NCI-H1417 treated with DMSO at 0.1 percent for 48 hours (cell line): Measurements from ENCODE around the gene PIK3R4.

Source experiments
- DNase-seq: peaks from one replicate; lab custom pipeline; 2025; lab: John Stamatoyannopoulos, UW

Gene PIK3R4

DNA sequence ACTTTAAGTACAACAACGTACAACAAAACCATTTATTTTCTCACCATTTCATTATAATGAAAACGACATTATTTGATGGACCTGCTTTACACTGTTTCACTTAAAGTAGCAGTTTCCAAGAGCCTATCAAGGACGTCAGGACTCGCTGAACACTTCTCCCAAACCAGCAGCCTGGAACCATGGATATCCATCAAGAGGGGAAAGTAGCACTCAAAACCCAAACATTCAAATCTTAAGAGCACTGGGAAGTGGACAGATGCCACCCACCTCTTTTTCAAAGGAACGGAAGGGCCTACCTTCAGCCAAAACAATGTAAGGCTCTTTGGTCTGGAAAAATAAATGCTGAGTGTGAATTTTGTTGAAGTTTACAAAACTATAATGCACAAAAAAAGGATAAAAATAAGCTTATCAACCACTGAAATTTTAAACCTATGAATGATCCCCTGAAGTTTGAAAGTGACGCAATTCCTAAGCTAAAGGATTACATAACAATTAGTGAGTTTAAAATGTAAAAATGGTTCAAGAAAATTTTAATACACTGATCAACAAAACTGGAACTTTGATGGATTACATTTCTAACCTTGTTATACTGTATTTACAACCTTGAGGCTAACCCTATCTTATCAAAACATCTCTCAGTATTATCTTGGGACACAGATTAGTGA, 4.6 kb downstream of the PIK3R4 start:
- no peak for DNase-seq

DNA sequence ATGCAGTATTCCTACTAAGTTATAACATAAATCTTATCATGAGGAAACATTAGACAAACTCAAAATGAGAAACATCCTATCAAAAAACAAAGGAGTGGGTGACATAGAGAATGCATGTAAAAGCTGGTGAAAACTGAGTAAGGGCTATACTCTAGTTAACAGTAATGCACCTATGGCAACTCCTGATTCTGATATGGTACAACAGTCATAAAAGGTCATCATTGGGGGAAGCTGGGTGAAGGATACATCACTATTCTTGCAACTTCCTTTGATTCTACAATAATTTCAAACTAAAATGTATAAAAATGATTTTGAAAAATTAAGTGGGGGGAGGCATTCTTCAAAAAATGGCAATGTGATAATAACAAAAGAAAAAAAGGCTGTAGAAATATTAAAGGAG, 6.8 kb downstream of the PIK3R4 start:
- no peak for DNase-seq

DNA sequence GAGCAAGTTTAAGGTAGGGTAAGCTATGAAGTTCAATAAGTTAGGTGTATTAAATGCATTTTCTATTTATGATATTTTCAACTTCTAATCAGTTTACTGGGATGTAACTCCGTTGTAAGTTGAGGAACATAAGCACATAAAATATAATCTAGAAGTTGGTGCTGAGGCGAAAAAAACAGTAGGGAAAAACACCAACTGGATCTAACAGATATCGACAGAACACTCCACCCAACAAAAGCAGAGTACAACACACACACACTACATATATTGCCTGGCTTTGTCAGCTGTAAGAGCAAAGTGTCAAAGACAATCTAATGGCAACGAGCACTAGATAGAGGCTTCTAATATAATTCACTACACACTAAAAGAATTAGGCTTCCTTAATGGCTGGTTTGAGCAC, 8.4 kb downstream of the PIK3R4 start:
- DNase-seq = no peak

DNA sequence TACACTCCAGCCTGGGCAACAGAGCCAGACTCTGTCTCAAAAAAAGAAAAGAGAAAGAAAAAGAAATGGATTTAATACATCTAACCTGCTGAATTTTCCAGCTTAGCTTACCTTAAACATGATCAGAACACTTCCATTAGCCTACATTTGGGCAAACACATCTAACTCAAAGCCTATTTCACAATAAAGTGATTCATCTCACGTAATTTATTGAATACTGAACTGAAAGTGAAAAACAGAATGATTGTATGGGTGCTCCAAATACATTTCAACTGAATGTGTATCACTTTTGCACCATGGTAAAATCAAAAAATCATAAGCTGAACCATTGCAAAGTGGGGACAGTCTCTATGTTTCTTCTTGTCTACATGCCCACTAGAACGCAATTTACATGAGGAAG, 9.0 kb downstream of the PIK3R4 start:
- DNase-seq = no peak

DNA sequence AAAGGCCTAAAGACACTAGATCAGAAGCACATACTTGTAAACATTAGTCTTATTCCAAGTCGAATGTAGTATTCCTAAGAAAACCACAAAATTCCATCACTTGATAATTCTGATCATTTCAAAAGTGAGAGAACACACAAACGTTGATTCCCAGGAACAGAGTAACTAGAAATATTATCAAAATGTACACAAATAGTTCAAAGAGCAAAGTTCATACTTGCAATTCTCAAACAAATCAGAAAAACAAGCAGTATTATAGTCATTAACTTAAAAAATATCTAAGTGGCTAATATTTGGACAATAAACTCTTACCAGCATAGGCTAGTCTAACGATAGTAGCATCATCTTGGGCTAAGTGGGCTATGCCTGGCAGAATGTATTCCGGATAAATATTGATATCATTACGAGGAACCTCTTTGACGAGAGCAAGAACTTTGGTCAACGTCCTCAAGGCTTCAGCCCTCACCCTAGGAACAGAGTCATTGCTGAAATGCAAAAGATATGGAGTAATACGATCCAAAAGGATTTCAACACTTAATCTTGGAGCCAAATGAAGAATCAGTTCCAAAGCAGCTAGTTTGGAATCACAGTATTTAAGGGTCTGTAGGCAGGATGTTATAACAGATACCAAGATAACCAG, 13.3 kb downstream of the PIK3R4 start:
- no peak for DNase-seq

DNA sequence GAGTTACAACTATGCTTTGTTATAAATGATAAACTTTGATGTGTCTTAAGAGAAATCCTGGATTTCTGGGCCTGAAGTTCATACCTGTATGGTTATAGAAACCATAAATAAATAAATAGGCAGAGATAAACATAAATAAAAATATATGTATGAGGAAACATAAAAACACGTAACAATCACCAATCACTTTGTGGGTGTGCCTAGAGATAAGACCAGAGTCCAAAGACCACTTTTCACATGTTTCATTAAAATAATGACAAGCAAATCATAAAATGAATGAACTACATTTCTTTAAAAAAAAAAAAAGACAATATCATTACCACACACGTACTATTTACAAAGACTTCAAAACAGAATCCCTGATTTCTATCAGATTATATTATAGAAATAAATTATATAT, 14.1 kb downstream of the PIK3R4 start:
- no peak for DNase-seq

DNA sequence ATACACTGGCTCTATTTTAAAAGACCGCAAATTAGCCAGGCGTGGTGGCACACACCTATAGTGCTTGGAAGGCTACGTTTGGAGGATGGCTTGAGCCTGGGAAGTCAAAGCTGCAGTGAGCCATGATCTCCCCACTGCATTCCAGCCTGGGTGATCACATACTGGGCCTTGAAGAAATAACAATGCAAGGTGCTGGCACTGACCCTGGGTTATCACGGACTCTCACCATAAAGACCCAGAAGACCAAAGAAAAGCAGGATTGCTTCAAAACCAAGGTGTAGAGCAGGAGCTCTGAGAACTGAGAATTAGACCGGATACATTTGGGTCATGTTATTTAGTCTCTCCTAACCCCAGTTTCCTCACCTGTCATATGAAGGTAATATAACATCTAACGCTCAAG, 14.8 kb downstream of the PIK3R4 start:
- no peak for DNase-seq

DNA sequence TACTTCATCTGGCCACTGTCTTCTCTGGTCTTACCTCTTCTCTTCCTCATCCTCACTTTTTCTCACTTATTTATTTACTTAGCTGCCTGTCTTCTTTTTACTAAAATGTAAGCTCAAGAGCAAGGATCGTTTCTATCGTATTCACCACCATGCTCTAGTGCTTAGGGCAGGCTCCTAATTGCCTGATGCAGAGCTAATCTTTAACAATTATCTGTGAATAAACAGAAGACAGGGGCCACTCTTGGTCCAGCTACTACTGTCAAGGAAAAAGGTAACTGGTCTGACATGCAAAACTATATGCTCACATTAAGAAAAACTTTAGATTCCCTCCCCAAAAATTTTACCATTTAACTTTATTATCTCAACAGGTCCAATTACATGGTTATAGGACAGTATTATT, 17.5 kb downstream of the PIK3R4 start:
- no peak for DNase-seq

DNA sequence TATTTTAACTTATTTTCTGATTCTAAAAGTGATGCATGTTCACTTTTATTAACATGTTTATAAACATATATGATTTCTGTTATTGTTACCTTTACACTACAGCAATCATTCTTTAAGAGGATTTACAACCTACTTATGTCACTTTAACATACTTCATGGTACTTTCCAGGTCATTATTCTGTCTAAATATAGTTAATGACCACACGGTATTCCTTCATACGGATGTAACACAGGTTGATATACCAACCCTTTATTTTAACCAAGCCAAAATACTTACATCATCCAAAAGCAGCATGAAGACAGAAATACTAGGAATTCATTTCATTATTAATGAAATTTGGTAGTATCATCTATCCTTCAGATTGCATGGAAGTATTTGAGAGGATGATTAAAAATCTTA, 18.6 kb downstream of the PIK3R4 start:
- DNase-seq = no peak

DNA sequence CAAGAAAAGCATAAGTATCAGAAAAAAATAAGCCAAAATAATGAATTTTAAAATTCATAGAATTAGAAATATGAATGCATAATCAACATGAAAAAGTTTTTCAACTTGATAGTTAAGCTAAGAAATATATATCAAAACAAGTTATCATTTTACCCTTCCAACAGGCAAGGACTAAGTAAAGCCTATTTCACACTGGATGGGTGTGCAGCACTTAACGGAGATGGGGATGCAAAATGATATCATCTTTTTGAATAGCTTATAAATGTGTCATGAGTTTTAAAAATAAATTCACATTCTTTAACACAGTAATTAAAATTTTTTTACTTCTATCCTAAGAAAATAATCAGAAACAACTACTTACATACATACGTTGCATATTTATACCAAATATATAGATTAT, 20.9 kb downstream of the PIK3R4 start:
- no peak for DNase-seq

DNA sequence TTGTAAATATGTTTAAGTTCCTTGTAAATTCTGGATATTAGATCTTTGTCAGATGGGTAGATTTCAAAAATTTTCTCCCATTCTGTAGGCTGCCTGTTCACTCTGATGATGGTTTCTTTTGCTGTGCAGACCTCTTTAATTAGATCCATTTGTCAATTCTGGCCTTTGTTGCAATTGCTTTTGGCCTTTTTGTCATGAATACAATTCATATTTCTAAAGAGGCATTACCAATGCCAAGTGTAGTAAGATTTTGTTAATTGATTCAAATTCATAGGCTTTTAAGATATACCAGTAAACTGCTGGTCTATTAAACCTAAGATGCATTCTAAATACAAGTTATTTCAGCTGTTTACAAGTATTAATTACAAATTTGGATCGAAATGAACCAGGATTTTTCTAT, 31.0 kb downstream of the PIK3R4 start:
- no peak for DNase-seq

DNA sequence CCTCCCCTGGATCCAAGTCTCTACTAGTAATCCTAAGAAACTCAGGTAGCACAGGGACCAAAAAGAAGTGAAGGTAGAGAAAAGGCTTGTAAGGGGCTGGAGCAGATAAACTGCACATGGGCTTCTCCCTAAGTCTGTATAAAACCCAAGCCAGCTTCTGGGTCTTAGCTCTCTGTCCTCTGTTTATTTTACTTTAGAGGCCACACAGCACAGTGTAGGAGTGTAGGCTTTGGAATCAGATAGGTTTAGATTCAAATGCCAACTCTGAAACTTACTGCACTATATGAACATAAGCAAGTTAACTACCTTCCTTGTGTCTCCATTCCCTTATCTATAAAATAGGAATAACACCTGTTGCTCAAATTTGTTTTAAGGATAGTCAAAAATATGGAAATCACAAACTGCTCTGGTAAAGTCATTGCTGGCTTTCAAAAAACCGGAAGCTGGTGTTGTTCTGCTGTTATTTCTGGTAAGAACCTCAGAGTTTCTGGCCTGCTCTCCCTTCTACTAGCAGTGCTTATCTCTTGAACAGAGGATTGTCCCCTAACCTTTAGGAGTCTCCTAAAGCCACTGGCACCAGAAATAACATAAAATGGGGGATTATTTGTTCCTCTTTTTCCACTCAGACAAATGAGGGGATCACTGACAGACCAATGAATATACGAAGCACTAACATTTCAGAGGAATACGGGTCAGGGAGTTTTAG, 33.8 kb downstream of the PIK3R4 start:
- no peak for DNase-seq

DNA sequence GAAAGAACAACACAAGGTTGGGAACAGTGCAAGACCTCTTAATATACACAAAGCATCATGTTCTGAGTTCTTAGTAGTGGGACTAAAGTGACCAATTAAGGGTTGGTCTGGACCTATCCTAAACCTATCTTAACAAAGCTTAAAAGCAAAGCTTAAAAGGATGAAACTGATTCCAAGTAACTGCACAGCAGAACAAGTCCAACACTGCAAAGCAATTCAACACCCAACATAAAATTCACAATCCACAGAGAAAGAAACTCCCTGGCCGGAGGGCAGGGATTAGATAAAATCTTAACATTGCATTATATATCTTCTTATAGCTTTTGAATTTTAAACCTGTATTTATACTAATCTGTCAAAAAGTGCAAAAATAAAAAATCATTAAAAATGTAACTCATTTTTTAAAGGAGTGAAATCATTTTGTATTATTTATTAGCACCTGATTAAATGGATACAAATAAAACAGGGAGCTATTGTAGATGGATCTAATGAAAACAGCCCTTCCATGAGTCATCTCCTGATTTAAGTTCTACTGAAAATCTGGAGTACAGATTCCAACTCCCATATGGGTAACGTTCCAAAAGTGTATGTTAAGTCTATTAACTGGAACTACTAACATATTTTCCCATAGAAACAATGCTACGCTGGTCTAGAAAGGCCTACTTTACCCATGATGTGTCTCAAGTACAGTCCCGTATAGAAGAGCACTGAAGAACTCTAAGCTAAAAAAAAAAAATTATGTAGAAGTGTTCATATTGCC, 34.9 kb downstream of the PIK3R4 start:
- no peak for DNase-seq

DNA sequence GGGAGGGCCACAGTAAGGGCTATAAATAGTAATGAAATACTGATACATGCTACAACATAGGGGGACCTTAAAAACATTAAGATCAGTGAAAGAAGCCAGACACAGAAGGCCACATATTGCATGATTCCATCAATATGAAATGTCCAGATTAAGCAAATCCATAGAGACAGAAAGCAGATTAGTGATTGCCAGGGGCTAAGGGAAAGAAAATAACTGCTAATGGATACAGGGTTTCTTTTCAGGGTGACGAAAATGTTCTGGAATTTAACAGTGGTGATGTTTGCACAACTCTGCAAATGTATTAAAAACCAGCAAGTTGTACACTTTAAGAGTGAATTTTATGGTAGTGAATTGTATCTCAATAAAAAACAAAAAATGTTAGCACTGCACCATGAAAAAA, 37.0 kb downstream of the PIK3R4 start:
- DNase-seq = no peak

DNA sequence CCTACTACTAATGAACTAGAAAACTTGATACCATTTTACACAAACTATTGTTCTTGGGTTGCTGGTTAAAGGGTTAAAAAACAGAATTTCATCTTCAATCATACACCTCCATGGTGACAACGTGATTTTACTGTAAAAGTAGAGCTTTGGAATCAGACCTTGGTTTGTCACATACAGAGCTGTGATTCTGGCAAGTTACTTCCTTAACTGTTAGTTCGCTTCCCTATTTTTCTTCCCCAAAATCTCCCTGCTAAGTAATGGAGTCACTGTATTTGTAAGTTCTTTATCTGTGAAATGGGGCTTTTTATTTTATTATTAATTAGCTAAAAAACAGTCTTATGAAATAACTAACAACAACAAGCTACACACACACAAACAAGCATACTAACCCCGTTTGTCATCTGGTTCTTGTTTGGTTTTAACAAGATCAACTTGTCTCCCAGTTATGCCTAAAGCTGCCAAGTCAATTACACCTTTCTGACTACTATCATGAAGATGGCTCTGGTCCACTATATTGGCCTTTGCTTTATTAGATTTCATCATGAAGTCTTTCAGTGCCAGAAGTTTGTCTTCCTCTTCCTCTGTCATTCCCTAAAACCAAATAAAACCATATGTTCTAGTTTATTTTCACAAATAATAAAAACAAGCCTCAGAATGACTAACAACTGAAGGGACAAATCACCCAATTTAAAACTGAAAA, 38.6 kb downstream of the PIK3R4 start:
- no peak for DNase-seq

DNA sequence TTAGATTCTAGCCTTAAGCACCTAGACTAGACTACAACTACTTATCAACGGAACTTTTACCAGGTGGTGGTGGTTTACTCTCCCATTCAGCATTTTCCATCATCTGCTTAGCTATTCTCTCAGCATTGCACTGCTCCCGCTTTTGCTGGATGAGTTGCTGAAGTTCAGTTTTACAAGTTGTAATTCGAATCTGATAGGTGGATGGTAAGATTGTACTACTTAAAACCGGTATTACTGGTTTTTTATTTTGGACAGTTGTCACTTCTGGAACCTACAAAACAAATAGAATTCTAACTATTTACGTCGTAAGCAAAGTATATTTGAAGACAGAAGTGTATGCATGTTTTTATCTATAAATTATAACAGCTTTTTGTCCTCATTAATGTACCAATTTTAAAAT, 41.1 kb downstream of the PIK3R4 start:
- DNase-seq = no peak

DNA sequence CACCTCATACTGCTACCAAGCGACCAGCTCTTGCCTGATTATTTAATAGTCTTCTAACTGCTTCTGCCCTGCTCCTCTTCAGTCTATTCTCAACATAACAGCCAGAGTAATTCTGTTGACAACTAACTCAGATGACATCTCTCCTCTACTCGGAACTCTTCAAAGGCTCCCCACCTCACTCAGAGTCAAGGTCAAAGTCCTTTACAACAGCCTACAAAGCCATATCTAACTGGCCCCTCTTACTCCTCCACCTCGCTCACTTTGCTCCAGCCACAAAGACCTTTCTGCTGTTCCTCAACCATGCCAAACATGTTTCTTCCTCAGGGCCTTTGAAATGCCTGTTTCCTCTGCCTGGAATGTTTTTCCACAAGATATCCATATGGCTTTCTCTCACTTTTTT, 43.6 kb downstream of the PIK3R4 start:
- DNase-seq = no peak

DNA sequence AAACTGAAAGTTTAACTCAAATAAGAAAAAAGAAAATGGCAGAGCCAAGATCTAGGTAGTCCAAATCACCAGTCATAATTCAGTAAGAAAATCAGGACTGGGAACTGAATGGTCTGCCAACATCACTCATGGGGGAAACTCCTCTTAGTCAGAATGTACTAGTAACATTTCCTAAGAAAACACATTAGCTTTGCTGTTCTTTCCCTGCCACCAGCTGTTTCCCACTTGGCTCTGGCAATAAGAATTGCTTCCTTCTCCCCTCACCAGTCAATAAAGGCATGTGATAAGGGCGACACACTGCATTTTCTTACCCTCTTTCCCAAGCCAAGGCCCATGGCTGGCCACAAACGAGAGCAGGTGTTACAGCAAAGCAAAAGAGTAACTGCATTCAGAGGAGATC, 46.1 kb downstream of the PIK3R4 start:
- no peak for DNase-seq

DNA sequence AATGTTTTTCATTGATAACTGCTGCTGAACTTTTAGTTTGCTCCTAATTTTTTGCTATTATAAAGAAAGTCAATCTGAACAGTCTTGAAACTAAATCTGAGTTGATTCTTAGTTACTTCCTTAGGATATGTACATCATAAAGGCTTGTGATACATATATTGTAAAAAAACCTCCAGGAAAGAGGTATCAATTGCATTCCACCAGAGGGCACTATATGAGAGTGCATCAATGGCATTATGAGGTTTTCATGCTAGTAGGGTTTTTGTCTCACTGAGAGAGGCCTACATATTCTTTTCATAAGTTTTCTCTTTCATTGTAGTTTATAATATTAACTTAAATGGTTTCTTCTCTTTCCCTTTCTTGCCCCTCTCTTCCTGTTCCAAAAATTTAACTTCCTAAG, 46.9 kb downstream of the PIK3R4 start:
- no peak for DNase-seq

DNA sequence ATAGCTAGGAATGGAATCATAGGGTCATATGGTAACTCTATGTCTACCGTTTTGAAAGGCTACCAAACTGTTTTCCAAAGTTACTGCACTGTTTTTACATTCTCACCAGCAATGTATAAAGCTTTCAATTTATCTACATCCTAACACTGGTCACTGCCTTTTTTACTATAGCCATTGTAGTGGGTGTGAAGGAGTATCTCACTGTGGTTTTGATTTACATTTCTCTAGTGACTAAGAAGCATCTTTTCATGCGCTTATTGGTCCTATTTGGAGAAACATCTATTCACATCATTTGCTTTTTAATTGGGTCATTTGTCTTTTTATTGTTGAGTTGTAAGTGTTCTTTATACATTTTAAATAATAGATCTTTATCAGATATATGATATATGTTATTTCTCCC, 53.3 kb downstream of the PIK3R4 start:
- no peak for DNase-seq

DNA sequence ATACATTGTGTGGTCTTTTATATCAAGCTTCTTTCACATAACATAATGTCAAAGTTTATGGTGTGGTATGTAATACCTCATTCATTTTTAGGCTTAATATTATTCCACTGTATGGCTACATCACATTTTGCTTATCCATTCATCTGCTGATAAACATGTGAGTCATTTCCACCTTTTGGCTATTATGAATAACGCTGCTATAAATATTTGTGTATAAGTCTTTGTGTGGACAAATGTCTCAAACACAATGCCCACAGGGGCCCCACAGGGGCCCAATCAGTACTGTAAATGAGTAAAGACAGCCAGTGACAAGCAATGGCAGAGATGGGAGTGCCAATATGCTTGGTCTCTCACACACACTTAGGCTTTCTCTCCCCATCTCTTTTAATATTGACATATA, 54.2 kb downstream of the PIK3R4 start:
- no peak for DNase-seq
